GM21737 (cell line): ENCODE data around the gene SMIM14.
"Not testable (repeated sequence)": the region's sequence is repeated elsewhere in the genome, so short reads cannot be mapped to it uniquely, and the experiment has no call there.

Experiments
- ATAC-seq: cut with Tn5 transposase; IDR thresholded peaks from one replicate; pipeline ENCODE4 v1.9.1; 2021; ENCODE audit warnings: mild to moderate bottlenecking, moderate library complexity; ENCODE audit not compliant: unreplicated experiment

Gene SMIM14

GRCh38 chr4:39510348-39510929 is 128.2 kb downstream of the SMIM14 start:
- no peak for ATAC-seq

- ATAC-seq: no peak
Observed at GRCh38 chr4:39505581-39505980, 133.1 kb downstream of the SMIM14 start.

- ATAC-seq: no peak
Observed at GRCh38 chr4:39504538-39504937, 134.1 kb downstream of the SMIM14 start.

- not testable (repeated sequence) for ATAC-seq
Observed at GRCh38 chr4:39502664-39503035, 136.0 kb downstream of the SMIM14 start.

GRCh38 chr4:39502019-39502663 is 136.5 kb downstream of the SMIM14 start:
- no peak for ATAC-seq

- no peak for ATAC-seq
Observed at GRCh38 chr4:39498727-39499020, 140.0 kb downstream of the SMIM14 start.

GRCh38 chr4:39497909-39498726 is 140.5 kb downstream of the SMIM14 start:
- no peak for ATAC-seq
